ENCODE results near the gene ST14.

DNA sequence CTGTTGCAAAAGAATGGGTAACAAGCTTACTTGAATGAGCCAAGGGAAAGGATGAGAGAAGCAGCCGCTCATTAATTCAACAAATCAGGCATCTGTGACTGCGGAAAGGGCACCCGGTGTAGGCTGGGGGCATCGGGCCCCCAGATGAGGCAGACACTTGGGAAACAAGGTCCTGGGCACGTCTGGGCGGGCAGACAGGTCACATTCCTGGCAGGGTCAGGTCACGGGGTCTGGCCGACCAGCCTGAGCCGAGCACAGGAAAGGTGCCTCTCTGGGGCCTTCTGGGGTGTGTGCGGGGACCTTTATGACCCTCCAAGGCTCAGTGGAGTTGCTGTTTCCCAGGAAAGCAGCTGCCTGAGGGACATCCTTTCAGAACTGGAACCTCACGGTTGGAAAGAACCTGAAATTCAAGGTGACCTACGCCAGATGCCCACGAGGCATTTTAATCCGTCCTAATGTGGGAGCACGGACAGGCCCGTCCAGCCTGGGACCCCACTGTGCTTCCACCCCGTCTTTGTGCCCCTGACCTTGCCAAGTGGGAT is 57.1 kb downstream of the ST14 start:
- no peak for TF ChIP-seq EZH2phosphoT487 (IDR thresholded peaks at IDR 0.05; ENCODE audit: low read length)
- TF ChIP-seq, protein P1, sequence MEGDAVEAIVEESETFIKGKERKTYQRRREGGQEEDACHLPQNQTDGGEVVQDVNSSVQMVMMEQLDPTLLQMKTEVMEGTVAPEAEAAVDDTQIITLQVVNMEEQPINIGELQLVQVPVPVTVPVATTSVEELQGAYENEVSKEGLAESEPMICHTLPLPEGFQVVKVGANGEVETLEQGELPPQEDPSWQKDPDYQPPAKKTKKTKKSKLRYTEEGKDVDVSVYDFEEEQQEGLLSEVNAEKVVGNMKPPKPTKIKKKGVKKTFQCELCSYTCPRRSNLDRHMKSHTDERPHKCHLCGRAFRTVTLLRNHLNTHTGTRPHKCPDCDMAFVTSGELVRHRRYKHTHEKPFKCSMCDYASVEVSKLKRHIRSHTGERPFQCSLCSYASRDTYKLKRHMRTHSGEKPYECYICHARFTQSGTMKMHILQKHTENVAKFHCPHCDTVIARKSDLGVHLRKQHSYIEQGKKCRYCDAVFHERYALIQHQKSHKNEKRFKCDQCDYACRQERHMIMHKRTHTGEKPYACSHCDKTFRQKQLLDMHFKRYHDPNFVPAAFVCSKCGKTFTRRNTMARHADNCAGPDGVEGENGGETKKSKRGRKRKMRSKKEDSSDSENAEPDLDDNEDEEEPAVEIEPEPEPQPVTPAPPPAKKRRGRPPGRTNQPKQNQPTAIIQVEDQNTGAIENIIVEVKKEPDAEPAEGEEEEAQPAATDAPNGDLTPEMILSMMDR (IDR thresholded peaks at IDR 0.05; ENCODE audit: low read length) = no peak
- TF ChIP-seq EZH2 (optimal IDR thresholded peaks at IDR 0.05; ENCODE audit: low read depth, low read length) = no peak

Measured in MM.1S (cell line).